ENCODE results near the gene CELF1.

CELF1 gene

DNA sequence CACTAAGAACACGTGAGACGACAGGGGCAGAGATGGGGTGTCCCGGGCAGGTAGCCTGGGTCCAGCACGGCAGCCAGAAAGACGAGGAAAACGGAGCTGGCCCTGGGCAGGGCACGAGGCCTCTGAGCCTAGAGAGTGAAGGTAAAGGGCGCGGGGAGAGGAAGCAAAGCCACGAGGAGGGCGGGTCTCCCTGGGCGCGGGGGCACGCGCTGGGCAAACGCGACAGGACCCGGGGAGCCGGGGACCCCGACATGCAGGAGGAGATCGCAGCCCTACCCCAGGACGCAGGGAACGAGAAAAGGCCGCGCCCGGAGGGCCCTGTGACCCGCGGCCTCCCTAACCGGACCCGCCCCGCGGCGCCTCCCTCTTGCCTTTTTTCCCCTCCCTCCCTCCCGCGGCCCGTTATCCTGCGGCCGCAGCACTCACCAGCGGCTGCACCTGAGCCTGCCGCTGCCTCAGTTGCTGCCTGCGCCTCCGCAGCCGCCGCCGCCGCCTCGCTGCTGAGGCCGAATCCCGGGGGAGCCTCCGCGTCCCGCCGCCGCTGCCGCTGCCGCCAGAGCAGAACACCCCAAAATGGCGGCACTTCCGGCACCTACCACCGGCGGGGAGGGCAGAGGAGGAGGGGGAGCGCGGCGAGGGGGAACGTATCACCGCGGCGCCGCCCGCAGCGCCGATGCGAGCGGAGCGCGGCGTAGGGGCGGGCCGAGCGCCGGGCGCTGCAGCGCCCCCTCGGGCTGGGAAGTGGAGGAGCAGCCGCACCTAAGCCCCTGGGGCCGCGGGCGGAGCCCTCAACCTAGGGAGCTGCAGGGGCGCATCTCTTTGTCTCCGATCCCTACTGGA, at the start of gene CELF1:
TSS of gene CELF1 (minus strand) at position 567 of the 840 bp plus-strand sequence. CDS start 53,609 bp downstream, outside the sequence.
- peak; percentile 94 for DNase-seq

DNA sequence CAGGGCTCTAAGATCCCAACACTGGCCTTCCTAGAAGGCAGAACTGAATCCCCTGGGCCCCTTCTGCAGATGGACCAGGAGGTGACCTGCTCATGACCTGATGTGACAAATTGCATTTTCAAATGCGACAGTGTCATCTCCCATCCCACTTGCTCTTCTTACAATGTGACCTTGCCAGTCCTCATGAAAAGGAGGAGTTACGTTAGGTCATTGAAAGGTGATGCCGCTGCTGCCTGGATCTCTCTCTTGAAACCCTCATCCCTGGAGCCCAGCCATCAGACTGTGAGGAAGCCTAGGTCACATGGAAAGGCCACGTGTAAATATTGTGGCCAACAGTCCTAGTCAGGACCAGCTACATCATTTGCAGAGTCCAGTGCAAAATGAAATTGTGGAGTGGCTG, 47.0 kb upstream of the CELF1 start:
- DNase-seq = no peak

GRCh38 chr11:47595967-47596366, 43.0 kb upstream of the CELF1 start:
- no peak for DNase-seq

DNA sequence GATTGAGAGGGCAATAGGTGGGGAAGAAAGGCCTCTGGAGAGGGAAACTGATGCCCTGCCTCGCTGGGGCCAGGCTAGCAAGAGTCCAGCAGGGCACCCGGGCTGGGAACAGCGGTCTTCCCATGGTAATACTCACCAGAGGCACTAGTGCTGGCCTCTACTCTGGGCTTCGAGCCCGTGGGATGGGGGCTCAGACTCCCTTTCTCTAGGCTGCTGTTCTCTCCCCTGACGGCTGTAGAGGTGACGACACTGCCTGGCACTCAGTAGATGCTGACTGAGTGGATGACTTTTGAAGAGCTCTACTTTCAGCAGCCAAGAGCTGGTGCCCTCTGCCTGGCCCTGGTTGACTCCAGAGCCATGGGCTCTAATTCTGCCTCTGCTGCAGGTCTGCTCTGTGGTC, 42.1 kb upstream of the CELF1 start:
- no peak for DNase-seq

DNA sequence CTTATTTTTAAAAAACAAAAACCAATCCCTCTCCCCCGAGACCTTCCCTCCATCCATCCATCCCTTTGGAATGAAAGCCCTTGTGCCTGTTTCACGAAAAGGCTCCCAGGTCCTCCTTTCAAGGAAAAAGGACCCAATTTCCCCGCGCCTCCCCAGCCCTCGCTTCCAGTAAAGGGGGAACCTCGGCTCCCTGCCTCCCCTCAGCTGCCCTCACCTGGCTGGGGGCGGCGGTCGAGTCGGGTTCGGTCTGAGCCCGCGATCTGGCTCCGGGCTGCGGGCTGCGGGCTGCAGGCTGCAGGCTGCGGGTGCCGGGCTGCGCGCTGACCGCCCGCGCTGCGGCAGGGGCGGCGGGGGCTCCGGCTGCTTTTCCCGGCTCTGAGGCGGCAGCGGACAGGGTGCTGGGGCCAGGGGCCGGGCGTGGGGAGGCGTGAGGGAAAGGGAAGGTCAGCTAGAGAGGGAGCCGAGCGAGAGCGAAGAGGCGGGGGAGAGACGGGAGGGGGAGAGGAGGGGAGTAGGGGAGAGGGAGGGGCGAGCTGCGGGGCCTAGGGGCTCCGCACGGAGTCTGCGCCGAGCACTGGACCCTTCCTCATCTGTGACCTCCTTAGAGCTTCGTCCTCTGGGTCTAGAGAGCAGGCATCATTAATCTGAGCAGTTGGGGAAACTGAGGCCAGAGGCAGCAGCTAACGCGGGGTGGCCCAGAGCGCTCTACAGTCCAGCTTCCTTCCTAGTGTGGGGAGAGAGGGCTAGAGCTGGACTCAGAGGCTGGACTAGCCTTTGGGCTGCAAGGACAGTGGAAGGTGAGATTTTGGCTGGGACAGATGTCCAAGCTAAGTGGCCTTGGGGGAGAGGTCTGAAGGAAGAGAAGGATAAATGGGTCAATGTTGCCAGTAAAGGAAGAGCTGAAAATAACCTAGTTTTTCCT, 41.3 kb upstream of the CELF1 start, which contains the start of gene C1QTNF4:
TSS of gene C1QTNF4 (minus strand) at position 478 of the 922 bp plus-strand sequence. CDS start 3,601 bp downstream, outside the sequence.
- DNase-seq = no peak

- DNase-seq = no peak
These were observed 40.6 kb upstream of the CELF1 start for GRCh38 chr11:47593492-47593933.

DNA sequence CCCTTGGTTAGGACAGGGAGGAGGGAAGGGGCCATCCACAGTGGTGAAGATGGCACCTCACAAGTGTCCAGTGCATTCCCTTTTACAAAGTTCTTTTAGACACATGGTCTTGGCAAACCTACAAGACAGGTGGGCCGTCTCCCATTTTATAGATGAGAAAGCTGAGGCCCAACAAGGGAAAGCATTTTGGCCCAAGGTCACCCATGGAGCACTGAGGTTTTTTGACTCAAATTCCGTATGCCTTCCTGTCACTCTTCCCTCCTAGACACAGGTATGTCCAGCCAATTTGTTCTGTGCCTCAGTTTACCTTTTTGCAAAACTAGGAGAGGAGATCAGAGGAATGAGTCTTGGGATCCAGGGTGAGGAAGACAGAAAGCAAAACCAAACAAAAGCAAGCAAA, 40.0 kb upstream of the CELF1 start:
- no peak for DNase-seq

DNA sequence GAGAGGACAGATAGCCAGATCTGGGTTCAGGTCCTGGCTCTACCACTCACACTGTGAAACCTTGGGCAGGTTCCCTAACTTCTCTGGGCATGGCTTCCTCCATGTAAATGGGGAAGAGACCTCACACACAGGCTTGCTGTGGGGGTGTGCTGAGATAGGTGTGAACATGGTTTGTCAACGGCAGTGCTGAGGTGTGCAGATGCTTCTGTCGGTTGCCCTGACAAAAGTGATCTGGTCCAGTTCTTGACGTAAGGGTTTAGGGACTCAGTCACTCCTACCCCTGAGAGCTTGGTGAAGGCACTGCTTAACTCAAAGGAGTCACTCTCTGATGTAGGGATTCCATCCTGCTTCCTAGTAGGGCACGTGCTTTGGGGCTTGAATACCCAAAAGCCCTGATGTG, 39.3 kb upstream of the CELF1 start:
- no peak for DNase-seq

- DNase-seq = no peak
These were observed 38.8 kb upstream of the CELF1 start for GRCh38 chr11:47591764-47592163.

DNA sequence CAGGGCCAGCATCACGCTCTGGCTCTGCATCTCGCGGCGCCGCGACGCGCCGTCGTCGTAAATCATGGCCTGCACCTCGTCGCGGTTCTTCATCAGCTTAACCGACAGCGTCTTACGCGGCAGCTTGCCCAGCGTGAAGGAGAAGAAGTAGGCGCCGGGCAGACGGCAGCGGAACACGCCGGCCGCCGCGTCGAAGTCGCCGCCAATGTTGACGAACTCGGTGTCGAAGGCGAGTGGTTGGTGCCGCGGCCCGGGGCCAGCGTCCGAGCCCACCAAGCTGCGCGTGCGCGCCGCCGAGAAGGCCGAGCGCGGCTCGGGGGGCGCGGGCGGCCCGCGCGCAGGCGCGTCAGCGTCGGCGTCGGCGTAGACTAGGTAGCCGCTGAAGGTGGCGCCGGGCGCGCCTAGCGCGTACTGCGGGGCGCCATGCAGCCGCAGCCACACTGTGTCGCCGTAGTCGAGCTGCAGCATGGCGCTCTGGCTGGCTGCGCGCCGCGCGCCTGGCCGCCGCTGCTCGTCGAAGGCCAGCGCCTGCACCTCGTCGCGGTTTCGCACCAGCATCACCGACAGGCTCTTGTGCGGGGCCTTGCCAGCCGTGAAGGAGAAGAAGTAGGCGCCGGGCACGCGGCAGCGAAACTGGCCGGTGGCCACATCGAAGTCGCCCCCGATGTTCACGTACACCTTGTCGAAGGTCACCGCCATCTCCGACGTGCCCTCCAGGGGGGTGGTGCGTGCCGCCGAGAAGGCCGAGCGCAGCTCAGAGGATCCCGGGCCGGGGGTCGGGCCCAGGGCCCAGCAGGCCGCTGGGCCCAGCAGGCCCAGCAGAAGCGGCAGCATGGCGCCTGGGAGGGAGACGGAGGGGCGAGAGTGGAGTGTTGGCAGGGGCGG, 37.3 kb upstream of the CELF1 start:
- DNase-seq = peak; percentile 83

- DNase-seq = no peak
These were observed 36.6 kb upstream of the CELF1 start for GRCh38 chr11:47589584-47589976.

GRCh38 chr11:47589118-47589517, 36.2 kb upstream of the CELF1 start:
- DNase-seq = no peak

- no peak for DNase-seq
These were observed 34.9 kb upstream of the CELF1 start for GRCh38 chr11:47587723-47588326.

GRCh38 chr11:47587039-47587716, 34.2 kb upstream of the CELF1 start:
- DNase-seq = no peak

GRCh38 chr11:47586098-47586855, 33.3 kb upstream of the CELF1 start, which contains the start of gene FAM180B:
FAM180B (plus strand) TSS chr11:47586678; CDS start chr11:47586769, 91 bp downstream.
- DNase-seq = peak; percentile 76

- DNase-seq = no peak
These were observed 30.9 kb upstream of the CELF1 start for GRCh38 chr11:47583844-47584243.

- peak; percentile 95 for DNase-seq
These were observed 25.9 kb upstream of the CELF1 start, which contains the start of the genes KBTBD4 and NDUFS3 for GRCh38 chr11:47578524-47579494. KBTBD4 (minus strand) TSS chr11:47578970; CDS start chr11:47578951, 19 bp downstream. NDUFS3 (plus strand) TSS chr11:47579074; CDS start chr11:47579092, 18 bp downstream.

DNA sequence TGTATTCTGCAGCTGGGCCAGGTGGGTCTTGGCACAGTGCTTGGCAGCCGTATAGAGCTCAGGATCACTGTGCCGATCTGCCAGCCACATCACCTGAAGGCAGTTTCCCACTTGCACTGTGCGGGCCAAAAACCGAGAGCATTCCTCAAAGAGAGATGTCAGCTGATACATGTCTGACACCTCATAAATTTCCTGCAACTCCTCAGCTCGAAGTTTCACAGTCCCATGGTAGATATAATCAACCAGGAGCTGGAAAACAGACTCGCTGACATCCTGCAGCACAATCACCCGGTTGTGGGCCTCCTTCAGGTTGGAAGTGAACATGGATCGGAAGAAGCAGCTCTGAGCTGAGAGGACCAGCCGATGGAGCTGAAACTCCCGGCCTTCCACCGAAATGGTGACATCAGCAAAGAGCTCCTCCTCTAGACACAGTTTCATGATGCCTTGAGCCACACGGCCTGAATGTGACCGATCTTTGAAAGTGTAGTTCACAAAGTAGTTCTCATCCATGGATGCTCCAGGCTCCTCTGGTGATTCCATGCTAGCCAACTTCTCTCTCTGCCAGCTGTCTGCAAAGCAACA, 24.6 kb upstream of the CELF1 start:
- DNase-seq = no peak

GRCh38 chr11:47573321-47573720, 20.4 kb upstream of the CELF1 start:
- no peak for DNase-seq

Measured in right forelimb (tissue), 1 donor.